HS-27A (cell line): Measurements from ENCODE around the gene MRPL40.
A peak's percentile ranks its signal among the peaks of the same experiment; 100 is the strongest.
"Not testable (repeated sequence)": the region's sequence is repeated elsewhere in the genome, so short reads cannot be mapped to it uniquely, and the experiment has no call there.

Experiments
- DNase-seq: peaks from one replicate; pipeline ENCODE4 v3.0.0-alpha.2; 2012; ENCODE audit warnings: low read depth, missing footprints

The MRPL40 gene

DNA sequence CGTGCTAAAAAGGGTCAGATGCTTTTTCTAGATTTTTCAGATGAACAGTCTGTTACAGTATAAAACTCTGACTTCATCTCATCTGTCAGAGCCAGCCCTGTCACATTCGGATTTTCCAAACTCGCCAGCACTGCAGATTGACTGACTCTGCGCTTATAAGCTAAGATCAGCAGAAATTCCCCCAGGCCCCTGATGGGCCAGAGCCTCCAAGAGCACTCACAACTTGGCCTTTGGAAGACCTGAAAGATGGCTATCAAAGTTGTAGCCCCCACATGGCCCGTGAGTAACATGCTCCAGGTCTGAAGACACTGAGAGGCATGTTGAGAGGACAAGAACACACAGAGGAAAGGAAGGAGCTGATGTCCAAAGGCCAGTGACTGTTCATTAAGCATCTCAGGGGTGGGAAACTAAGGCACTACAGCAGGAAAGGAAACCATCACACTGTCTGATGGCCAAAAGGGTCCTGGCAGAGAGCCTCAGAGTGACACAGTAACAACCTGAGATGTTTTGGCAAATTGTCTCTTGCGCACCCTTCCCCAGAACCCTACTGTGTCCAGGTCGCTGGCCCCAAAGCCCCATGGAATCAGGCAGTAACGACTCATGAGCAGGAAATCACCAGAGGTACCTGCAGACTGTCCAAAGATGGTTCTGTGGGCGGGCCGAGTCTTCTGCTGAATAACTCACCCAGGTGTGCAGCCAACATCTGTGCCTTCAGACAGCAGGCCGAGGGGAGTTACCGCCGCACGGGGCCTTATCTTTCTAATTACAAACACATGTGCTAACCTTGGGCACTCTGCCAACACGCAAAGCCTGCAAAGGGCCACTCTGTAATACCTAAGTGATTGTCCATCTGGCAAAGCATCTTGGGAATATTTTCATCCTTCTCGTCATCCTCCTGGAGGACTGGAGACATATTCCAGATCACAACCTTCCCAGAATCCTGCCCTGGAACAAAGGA is 24.4 kb upstream of the MRPL40 start:
- DNase-seq: no peak

DNA sequence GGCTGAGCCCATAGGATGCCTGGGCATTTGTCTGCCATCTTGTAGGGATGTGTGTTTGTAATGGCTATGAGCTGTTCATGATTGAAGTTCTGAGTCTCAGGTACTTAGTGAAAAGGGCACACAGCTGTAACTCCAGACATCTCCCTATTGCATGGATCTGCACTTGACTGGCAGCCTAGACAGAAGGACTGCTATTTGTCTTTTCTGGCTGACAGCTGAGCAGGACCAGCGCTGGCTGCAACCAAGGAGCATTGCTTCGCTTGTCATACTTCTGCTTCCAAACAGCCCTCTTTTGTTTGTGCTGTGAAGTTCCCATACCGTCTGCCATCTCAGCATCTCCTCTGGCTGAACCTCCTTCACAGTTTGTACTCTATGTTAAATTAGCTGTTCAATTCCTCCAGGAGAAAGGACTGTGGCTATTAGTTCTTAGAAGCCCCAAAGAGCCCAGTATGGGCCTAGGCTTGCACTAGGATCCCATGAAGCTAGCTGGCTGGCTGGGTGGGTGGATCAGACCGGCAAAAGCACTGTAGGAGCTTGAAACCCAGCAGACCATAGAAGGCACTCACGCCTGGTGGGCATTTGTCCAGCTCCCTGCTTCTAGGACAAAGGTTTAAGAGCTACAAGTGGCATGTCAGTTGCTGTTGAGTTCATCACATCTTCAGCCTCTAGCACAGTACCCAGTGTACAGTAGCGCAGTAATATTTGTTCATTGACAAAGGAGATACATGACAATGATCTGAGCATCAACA is 21.2 kb upstream of the MRPL40 start:
- no peak for DNase-seq

DNA sequence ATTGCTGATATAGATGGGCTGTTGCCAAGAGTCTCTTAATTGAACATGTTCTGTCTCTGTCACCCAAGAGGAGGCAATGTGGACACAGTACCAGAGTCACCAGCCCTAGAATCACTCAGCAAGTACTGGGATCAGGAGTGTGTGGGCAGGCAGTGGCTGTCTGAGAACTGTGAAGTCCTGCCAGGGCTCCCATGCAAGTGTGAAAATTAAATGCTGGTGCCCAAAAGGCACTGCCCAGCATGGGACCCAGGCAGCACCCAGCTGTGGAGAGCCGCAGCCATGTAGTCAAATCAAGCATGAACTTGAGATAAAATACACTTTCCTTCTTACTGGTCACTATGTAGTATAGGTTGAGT is 20.7 kb upstream of the MRPL40 start:
- no peak for DNase-seq

DNA sequence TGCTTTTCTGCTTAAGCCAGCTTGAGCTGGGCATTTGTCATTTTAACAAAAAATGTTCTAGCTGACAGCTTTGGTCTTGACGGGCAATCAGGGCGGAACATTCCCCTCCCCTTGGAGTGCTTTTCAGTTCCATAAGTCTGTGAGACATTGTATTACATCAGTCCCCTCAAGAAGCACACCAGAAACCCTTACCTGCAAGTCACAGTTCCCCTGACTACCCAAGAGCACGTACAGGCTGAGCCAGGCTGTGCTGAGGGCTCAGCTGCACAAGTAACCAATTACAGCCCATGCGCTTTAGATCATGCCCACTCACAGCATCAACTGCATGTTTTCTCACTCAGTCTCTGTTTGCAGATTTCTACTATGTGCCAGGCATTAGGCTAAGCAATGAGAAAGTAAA is 19.9 kb upstream of the MRPL40 start:
- DNase-seq: no peak

DNA sequence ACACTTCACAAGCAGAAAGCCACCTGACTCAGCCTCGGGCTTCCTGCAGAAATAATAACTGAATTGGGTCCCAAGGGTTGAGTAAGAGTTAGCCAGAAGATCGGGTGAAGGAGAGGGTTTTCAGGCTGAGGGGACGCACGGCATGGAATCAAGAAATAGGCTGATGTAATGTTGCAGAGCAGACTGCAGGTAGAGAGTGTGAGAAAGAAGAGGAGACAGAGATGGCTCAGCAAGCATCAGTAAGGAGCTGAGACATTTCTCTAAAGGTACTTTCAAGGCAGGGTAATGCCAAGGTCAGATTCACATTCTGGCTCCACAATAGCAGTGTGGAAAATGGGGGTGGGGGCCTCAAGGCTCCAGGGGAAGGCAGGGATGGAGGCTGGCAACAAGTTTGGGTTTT is 19.4 kb upstream of the MRPL40 start:
- no peak for DNase-seq

DNA sequence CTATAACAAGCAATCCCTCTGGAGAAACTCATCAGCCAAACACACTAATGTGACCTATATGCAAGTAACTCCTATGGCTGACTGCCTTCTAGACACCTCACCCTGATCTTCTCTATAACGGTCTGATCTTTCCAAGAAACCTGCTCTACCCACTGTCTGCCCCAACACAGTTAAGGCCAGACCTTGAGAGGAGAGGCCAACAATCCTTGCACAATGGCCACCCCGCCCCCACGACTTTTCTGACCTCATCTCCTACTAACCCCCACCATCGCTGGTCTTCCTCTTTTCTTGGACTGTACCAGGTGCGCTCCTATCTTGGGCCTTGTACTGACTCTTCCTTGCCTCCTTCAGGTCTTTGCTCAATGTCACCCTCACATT is 13.3 kb upstream of the MRPL40 start:
- no peak for DNase-seq

DNA sequence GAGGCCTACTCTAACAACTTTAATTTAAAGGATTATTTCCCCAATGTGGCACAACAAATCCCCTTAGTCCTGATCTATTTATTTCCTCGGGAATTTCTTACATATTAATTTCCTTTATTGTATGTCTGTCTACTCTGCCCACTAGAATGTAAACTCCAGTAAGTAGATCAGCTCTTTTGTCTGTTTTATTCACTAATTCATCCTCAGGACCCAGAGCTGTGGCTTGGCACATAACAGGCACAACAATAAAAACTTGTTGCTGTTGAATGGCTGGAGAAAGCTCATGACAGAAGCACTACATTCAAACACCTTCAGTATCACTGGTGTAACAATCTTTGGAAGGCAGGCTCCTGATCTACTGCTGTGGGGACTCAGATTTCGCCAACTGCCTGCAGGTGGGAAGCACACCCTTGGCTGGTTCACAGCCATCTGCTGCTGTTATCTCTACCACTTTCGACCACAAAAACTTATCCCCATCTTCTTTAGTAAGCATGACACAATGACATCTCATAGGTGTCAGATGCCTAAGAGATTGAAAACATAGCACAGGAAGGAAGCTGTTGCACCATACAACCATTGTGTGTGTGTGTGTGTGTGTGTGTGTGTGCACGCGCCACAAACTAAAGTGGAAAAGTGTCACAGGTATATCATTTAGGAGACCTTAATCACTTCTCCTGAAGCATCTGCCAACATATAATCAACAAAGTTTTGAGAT is 12.7 kb upstream of the MRPL40 start:
- DNase-seq: no peak

DNA sequence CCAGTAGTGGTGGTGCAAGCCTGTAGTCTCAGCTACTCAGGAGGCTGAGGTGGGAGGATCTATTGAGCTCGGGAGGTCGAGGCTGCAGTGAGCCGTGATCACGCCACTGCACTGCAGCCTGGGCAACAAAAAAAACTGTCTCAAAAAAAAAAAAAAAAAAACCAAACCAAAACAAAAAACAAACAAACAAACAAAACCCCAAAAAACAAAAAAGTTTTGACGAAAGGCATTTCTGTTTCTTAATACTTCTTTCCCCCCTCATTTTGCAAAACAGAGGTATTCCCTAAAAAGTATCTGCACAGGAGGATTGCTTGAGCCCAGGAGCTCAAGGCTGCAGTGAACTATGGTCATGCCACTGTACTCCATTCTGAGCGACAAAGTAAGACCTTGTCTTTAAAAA is 12.0 kb upstream of the MRPL40 start:
- no peak for DNase-seq

DNA sequence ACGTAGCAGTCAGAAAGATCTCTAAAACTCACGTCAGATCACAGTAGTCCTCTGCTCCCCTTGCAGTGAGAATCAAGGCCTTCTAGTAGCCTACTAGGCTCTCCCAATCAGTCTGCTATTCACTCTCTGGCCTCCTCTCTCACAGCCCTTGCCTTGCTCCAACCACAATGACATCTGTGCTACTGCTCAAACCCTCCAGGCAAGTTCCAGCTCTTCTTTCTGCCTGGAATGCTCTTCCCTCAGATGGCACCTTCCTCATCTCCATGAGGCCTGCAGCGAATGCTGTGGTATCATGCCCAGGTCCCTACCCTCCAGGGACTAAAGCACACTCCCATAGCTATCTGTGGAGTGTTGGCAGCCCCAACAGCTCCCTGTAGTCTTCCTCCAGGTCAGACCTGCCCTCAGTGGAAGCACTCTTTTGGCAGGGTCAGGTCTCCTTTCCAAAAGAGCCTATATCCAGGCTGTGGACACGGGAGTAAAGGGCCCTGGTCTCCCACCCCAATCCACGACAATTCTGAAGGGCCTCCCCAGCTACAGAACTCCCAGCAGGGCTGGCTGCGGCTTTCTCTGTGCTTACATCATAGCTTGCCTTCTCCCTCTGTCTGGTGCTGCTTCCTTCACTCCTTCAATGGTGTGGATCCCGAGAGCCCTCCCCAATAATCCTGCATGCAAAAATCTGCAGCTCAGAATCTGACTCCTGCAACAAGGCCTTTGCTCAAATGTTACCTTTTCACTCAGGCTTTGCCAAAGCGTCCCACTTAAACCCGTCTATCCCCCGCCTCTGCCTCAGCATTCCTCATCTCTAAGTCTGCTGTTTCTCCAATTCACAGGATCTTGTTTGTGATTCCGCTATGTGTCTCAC is 9.7 kb upstream of the MRPL40 start:
- no peak for DNase-seq

DNA sequence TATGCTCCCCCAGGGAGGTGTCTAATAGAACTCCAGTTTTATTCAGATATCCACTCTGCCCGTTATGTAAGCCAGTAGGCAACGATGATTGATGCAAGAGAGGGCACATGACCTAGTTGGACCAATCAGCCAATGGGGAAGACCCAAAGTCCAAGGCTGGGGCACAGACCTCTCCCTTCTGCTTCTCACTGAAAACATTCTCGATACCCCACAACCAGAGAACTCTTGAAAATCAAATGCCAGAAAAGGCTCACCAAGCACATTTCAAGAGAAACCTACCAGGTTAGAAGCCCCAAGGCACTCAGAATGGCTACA is 8.2 kb upstream of the MRPL40 start:
- no peak for DNase-seq

DNA sequence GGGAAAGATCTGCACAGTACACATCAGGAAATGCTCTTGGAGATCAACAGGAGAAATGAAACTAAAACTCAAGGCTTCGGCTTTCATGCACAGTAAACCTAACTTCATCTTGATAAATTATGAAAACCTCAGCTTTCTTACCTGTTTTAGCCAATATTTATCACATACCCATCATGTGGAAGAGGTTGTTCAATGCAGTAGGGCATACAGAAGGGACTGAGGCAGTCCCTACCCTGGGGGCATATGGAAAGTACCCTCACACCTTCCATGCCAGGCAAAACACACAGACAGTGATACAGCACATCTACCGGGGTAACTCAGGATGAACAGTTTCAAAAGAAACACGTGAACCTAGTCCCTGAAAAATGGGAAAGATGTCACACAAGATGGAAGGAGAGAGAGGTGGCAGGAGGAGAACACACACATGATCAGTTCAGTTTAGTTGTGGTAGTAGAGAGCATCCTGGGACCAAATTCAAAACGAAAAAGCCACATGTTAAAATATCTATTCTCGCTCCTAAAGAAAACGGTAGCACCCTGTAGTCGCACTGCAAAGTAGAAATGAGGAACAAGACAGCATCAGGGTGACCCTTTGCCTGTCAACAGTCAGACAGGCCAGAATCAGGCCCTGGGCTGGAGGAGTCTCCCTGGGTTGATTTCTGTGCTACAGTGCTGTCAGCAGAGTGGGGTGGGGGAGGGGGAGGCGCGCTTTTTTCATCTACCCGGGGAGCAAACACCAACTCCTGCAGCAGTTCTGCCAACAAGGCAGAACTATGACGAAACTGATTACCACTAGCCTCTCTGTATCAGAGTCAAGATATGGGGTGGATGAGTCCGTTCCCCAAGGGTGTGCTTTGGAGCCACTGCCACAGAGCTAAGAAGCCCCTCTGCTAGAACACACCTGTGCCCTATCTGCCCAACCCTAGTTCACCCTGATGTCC is 2.1 kb upstream of the MRPL40 start:
- DNase-seq: no peak

DNA sequence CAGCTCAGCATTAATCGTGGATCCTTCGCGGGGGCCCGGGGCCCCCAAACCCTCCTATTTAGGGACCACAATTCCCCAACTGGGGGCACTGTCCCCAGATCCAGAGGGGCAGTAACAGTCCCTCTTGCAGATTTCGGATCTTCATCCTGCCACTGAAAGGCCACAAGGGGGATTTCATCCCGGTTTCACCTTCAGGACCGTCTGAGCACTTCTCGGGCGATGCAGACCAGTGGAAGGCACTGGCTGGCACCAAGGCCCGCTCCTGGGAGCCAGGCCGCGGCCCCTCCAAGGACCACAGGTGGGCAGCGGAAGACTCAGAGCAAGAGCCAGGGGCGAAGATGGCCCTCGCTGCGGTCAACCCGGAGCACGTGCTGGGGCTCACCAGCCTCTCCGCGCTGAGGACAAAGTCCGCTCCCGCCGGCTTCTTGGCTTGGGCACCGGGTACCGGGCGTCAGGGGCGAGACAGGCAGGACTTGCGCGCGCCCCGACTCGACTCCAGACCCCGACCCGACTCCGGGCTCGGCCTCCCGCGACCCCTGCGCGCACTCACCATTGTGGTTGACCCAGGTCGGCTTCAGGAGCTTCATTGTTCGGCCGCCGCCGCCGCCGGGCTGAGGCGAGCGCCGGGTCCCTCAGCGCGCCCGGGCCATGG is 1.3 kb upstream of the MRPL40 start:
- no peak for DNase-seq

DNA sequence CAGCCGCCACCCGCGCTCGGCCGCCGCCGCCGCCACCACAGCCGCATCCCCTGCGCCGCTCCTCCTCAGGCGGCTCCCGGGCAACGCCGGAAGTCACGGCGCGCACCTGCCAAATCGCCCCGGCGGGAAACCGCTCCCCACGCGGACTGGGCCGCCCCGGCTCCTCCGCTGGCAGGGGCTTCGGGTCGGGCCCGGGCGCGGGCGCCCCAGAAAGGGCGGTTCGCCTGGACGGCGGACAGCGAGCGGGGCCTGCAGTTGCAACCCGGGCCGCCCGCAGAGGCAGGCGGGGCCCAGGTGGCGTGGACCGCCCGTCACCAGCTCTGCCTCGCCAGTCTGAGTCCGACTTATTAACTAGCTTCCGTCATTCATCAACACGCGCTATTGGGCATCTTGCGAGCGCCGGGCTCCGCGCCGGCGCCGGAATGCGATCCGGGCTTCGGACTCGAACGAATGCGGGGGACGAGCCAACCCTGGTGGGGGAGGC is 654 bp upstream of the MRPL40 start, which contains the start of gene HIRA:
HIRA (minus strand) TSS at position 85 of the 484 bp plus-strand sequence. CDS start 257 bp downstream, outside the sequence.
- peak; percentile 47 for DNase-seq

DNA sequence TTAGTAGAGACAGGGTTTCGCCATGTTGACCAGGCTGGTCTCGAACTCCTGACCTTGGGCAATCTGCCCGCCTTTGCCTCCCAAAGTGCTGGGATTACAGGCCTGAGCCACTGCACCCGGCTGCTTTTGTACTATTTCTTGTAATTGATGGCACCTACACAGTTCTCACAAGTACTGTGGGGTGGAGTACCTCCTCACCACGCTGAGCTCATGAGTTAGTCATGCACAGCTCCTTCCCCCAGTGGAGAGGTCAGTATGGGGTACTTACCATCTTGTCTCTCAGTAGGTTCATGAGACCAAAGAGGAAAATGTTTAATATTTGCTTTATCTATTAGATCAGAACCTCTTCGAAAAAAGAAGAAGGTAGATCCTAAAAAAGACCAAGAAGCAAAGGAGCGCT is 2.1 kb downstream of the MRPL40 start:
- no peak for DNase-seq

DNA sequence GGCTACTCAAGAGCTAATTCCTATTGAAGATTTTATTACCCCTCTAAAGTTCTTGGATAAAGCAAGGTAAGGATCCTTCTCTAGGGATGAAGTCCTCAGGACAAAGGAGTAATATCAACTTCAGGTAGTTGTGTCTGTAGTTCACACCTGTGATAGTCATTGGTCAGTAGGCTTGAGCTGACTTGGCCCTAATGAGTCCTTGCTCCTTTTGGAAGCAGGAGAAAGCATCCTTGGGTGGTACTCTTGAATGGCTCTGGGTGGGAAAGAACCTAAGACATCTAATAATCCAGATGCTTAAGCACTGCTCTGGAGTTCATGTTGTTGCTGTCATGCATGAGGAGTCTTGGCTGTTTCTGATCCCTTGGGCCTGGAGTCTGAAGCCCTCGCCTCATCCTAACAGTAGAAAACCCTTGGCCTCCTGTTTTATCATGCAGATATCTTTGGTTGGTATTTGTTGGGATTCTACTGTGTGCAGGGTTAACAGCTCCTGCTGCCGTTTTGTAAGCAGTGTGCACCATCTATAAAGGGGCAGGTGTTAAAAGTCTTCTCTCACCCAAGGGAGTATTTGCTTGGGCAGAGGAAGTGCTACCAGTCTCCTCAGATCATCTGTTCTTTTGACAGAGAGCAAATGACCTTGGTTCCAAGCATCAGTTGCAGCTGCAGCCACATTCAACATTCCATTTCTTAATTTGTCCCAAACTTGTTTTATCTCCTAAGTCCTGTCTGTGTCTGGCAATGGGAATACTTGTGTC is 2.7 kb downstream of the MRPL40 start:
- no peak for DNase-seq

DNA sequence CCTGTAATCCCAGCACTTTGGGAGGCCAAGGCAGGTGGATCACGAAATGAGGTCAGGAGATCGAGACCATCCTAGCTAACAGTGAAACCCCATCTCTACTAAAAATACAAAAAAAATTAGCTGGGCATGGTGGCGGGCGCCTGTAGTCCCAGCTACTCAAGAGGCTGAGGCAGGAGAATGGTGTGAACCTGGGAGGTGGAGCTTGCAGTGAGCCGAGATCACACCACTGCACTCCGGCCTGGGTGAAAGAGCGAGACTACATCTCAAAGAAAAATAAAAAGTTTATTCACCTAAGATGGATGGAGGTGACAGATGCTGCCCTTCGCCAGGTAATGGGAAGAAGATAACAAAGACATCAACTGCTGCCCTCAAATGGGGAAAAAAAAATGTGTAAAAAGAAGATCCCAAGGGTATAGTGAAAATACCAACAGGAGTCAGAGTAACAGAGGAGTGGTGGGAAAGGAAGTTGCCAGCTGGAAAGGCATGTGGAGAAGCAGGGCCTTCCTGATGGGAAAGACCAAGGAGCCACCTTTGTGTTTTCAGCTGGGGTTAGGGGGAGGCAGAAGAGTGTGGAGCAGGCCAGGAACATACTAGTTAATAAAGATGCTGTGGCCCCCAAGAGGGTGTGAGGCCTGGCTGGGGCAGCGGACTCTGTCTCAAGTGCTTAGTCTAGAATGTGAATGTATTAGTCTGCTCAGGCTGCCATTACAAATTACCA is 4.3 kb downstream of the MRPL40 start:
- not testable (repeated sequence) for DNase-seq

DNA sequence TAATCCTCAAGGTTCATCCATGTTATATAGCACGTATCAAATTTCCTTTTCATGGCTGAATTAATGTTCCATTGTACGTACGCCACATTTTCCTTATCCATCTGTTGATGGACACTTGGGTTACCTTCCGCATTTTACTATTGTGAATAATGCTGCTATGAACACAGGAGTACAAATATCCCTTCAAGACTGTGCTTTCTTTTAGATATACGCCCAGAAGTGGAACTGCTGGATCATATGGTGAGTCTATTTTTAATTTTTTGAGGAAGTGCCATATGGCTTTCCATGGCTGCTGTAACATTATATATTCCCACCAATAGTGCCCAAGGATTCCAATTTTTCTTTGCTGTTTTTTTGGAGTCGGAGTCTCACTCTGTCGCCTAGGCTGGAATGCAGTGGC is 6.0 kb downstream of the MRPL40 start:
- DNase-seq: no peak

DNA sequence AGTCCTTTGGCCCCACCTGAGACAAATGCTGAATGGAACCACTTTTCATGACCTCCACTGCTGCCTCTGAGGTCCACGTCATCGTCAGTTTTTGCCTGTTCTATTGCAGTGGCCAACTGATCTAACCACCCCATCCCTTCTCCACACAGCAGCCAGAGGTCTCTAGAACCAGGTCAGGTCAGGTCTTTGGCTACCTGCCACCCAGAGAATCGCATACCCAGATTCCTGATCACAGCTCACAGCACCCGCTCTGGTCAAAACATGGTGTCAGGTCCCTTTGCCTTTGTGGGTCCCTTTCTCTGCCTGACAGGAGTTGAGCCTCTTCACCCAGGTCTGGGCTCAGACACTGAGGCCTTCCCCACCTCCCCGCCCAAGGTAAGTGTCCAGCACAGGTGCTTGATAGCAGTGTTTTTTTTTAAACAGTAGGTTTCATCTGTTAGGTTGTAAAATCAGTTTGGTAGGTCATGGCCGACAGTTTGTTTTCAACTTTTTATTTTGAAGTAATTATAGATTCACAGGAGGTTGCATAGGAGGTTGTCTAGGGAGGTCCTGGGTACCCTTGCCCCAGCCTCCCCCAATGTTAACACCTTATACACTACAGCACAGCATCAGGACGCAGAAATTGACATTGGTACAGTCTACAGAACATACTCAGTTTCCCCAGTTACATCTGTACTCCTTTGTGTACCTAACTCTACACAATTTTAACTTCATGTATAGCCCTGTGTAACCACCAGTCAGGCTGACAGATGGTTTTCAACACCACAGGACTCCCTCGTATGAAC is 8.3 kb downstream of the MRPL40 start:
- DNase-seq: no peak
